GM12878 (cell line): Measurements from ENCODE around the gene ERP44. TPM values are rescaled to one million over a fixed set of nuclear protein-coding genes. Genes with fewer than 3 reads are reported as not detected.

Experiments
- ATAC-seq: fragments of 200-7000 bp; cut with Tn5 transposase; 3 replicates; pipeline ENCODE4 v1.9.1; 2020; ENCODE audit warnings: mild to moderate bottlenecking, moderate library complexity
- BruUV-seq: library from RNA; stranded (reverse); fragments of 400-500 nt; replicated peaks from 2 replicates; lab custom pipeline; 2021; lab: Mats Ljungman, UMichigan
- CTCF ChIA-PET: fragments of 300-600 bp; sonication (Branson Sonifier 250); formaldehyde crosslinking; extraction: SDS; loops from one replicate; lab custom pipeline; 2021; ENCODE audit warnings: inconsistent platforms; lab: Yijun Ruan, JAX
- POLR2A ChIA-PET: fragments of 350-600 bp; formaldehyde crosslinking; extraction: SDS; loops from one replicate; lab custom pipeline; 2021; ENCODE audit warnings: inconsistent platforms; lab: Charles Lee
- RAD21 ChIA-PET: fragments of 300-600 bp; sonication (Branson Sonifier 250); formaldehyde crosslinking; loops from one replicate; lab custom pipeline; 2023; ENCODE audit warnings: antibody characterized with exemption; ENCODE audit not compliant: unreplicated experiment; lab: Charles Lee
- SMC1A ChIA-PET: fragments of 300-600 bp; sonication (Branson Sonifier 250); formaldehyde crosslinking; loops from one replicate; lab custom pipeline; 2023; ENCODE audit not compliant: unreplicated experiment, uncharacterized antibody; lab: Charles Lee
- DNase-seq: peaks from one replicate; pipeline ENCODE4 v3.0.0-alpha.2; 2011; ENCODE audit warnings: low read depth, low spot score
- FAIRE-seq: peaks from 3 replicates; lab custom pipeline; 2011; peaks lifted over from hg19 to GRCh38; lab: Jason Lieb, UNC
- H2AFZ ChIP-seq: 2 replicates; pipeline ENCODE4 v1.6.0; 2011; ENCODE audit warnings: low read depth, low read length, control low read depth; ENCODE audit not compliant: control insufficient read depth
- H3K27ac ChIP-seq: 2 replicates; pipeline ENCODE4 v1.5.1; 2011; ENCODE audit warnings: control low read depth; ENCODE audit not compliant: control insufficient read depth, insufficient read depth
- H3K27me3 ChIP-seq, 2 experiments: replicated peaks in 1 of 2; 2 replicates each; pipeline versions ENCODE4 v1.6.0 to v1.6.1; 2011; ENCODE audit warnings: low read length in 1 of 2; ENCODE audit not compliant: control insufficient read depth in 2 of 2, insufficient read depth in 2 of 2
- H3K36me3 ChIP-seq, 2 experiments: 2 replicates each; pipeline ENCODE4 v1.5.1; 2011; ENCODE audit warnings: low read length in 1 of 2; ENCODE audit not compliant: control insufficient read depth in 2 of 2, insufficient read depth in 2 of 2
- H3K4me1 ChIP-seq: 2 replicates; pipeline ENCODE4 v1.6.1; 2011; ENCODE audit warnings: mild to moderate bottlenecking, low read length, moderate library complexity, mixed read lengths; ENCODE audit not compliant: control insufficient read depth, insufficient read depth
- H3K4me2 ChIP-seq: 2 replicates; pipeline ENCODE4 v1.6.0; 2011; ENCODE audit warnings: control low read depth; ENCODE audit not compliant: control insufficient read depth, insufficient read depth
- H3K4me3 ChIP-seq: fragments of 200-600 bp; sonication (generic); 2 replicates; pipeline ENCODE4 v1.5.1; 2016
- H3K79me2 ChIP-seq: 2 replicates; pipeline ENCODE4 v1.6.0; 2011; ENCODE audit warnings: low read length; ENCODE audit not compliant: control insufficient read depth, insufficient read depth
- H3K9ac ChIP-seq: 2 replicates; pipeline ENCODE4 v1.8.0; 2011; ENCODE audit warnings: low read length, control low read depth, mixed read lengths; ENCODE audit not compliant: control insufficient read depth, insufficient read depth
- H3K9me3 ChIP-seq: replicated peaks from 3 replicates; pipeline ENCODE4 v1.5.1; 2011; ENCODE audit warnings: mild to moderate bottlenecking, low read length; ENCODE audit not compliant: control insufficient read depth, insufficient read depth
- H4K20me1 ChIP-seq: 2 replicates; pipeline ENCODE4 v1.6.0; 2011; ENCODE audit not compliant: control insufficient read depth, insufficient read depth
- CREM ChIP-seq: IDR thresholded peaks from 2 replicates; pipeline ENCODE4 v1.6.1; 2014; ENCODE audit warnings: antibody characterized with exemption, low read depth
- EGR1 ChIP-seq, 2 experiments: IDR thresholded peaks; 1 replicate in 1 of 2; 2 replicates in 1 of 2; pipeline ENCODE4 v1.6.1; 2011 to 2012; ENCODE audit warnings: low read depth in 2 of 2, low read length in 2 of 2, borderline replicate concordance in 1 of 2, mild to moderate bottlenecking in 1 of 2, moderate library complexity in 1 of 2
- EP300 ChIP-seq, 2 experiments: fragments of 150-350 bp in 1 of 2; IDR thresholded peaks; 2 replicates each; pipeline ENCODE4 v1.6.1; 2011 to 2012; ENCODE audit warnings: low read depth in 2 of 2, low read length in 2 of 2, borderline replicate concordance in 1 of 2, improper control_type of control experiment in 1 of 2, inconsistent platforms in 1 of 2; ENCODE audit not compliant: control insufficient read depth in 1 of 2
- JUNB ChIP-seq: IDR thresholded peaks from 2 replicates; pipeline ENCODE4 v1.6.1; 2016; ENCODE audit warnings: antibody characterized with exemption, mild to moderate bottlenecking
- JUND ChIP-seq: IDR thresholded peaks from 2 replicates; pipeline ENCODE4 v1.6.1; 2012; ENCODE audit warnings: low read depth, mild to moderate bottlenecking, low read length, improper control_type of control experiment, moderate library complexity
- TAF1 ChIP-seq: IDR thresholded peaks from 2 replicates; pipeline ENCODE4 v1.6.1; 2011; ENCODE audit warnings: mild to moderate bottlenecking, low read depth, low read length, borderline replicate concordance
- WGBS: methylation state at CpG from one replicate; pipeline ENCODE4 v1.1.6; 2016; ENCODE audit warnings: low lambda C conversion rate; ENCODE audit not compliant: insufficient replicate concordance, insufficient coverage; ENCODE audit errors: missing lambda C conversion rate; 5-methylcytosine and 5-hydroxymethylcytosine counted together
- in situ Hi-C: fragments of 300-500 bp; cut with MboI; formaldehyde crosslinking; loops from 9 replicates; pipeline ENCODE4 v1.14.3; 2018; ENCODE audit warnings: mixed read lengths
- intact Hi-C: fragments of 100-400 bp; cut with micrococcal nuclease; formaldehyde crosslinking; loops from one replicate; pipeline ENCODE4 v1.14.2; 2022; ENCODE audit not compliant: unreplicated experiment
- polyA plus RNA-seq, 11 experiments: library from polyadenylated mRNA; depleted of rRNA in 4 of 11; unstranded in 6 of 11; stranded (reverse) in 5 of 11; fragments of >200 nt; fragmentation: Nextera tagmentation in 4 of 11; fragmentation: Illumina TruSeq in 1 of 11; extraction: Ambion mirVana in 4 of 11; extraction: Trizol in 1 of 11; gene quantifications; 1 replicate in 1 of 11; 2 replicates in 10 of 11; pipeline versions ENCODE4 v1.2.1 to v1.2.3, GENCODE V29; 2011 to 2016; ENCODE audit warnings: inconsistent platforms in 2 of 11, missing spikeins in 2 of 11, low read depth in 1 of 11
- total RNA-seq, 4 experiments: library from RNA; depleted of rRNA in 3 of 4; stranded (reverse); fragments of >200 nt in 3 of 4; fragmentation: Illumina TruSeq in 1 of 4; extraction: Trizol in 1 of 4; gene quantifications; 2 replicates each; pipeline versions ENCODE4 v1.2.1 to v1.2.3, GENCODE V29; 2013 to 2021
- TF ChIP-seq, protein P1 (sequence below): IDR thresholded peaks from 2 replicates; pipeline ENCODE4 v1.6.1; 2011; ENCODE audit warnings: borderline replicate concordance, low read depth, mild to moderate bottlenecking, moderate library complexity, mixed read lengths, low read length; ENCODE audit not compliant: insufficient read depth; ENCODE audit errors: extremely low read length
- TF ChIP-seq, protein P2 (sequence below): fragments of 150-350 bp; IDR thresholded peaks from 2 replicates; pipeline ENCODE4 v1.6.1; 2014; ENCODE audit warnings: mild to moderate bottlenecking, low read depth, low read length
- TF ChIP-seq, protein P3 (sequence below): IDR thresholded peaks from 2 replicates; pipeline ENCODE4 v1.6.1; 2012; ENCODE audit warnings: low read depth, low read length, improper control_type of control experiment

ERP44 gene
- total and polyA plus RNA-seq, 10 of the 15 experiments (the other 5 are each of a cell fraction or from before 2014, with no cell fraction given) = 11.5 to 52.4 (median 20.2) TPM

DNA sequence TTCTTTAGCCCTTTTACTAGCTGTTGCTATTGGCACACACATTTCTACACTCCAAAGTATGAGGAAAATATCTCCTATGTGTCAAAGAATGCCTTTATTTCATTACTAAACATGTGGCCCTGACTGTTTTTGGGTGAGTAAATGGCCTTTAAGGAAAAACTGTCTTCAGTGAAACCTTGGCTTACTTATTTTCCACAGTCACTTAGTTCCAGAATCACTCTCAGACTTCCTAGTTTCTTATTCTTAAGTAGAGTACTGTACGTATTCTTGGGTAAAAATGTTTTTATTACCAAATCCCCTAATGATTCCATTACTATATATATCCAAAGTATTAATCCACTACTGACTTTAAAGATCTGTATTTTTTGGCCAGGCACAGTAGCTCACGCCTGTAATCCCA, 27.5 kb downstream of the ERP44 start:
- intact Hi-C loops = no loop called here
- 92% methylated on average over 2 of the region's 2 CpGs for WGBS
- RAD21 ChIA-PET = no interaction called here
- SMC1A ChIA-PET = interaction anchor here (0.7 to 2.1 kb wide), 5 partner anchors 10 to 336 kb away, joined by 3 to 10 read pairs (median 4); no protein-coding TSS in a partner anchor
- ATAC-seq (no peak), DNase-seq (no peak), FAIRE-seq (no peak)
- no peak overlapping the region for H3K4me2 ChIP-seq
- no peak overlapping the region for H3K27ac ChIP-seq
- CTCF ChIA-PET = no interaction called here
- TF ChIP-seq JUNB (no peak), EGR1 (IDR thresholded peaks at IDR 0.05; ENCODE audit: borderline replicate concordance in 1 of 2, low read depth in 2 of 2, low read length in 2 of 2) (no peak)
- POLR2A ChIA-PET = interaction anchor here (0.8 kb wide), 1 partner anchor 8 kb away, joined by 3 read pairs; no protein-coding TSS in a partner anchor
- peaks cover 0 to 1% of the 10 kb centered on the region in 2 experiments; a peak in 2 of 4 replicates for H3K36me3 ChIP-seq
- no peak overlapping the region for H3K9ac ChIP-seq
- H3K79me2 ChIP-seq = peaks cover 44% of the 10 kb centered on the region
- H3K4me1 ChIP-seq = peaks cover 7% of the 10 kb centered on the region
- in situ Hi-C loops = no loop called here
- BruUV-seq = no TSS peak
- no peak overlapping the region for H2AFZ ChIP-seq
- H3K27me3 ChIP-seq = no peaks in the 10 kb centered on the region
- H3K4me3 ChIP-seq = no peak overlapping the region
- H4K20me1 ChIP-seq = no peaks in the 10 kb centered on the region
- H3K9me3 ChIP-seq = no peaks in the 10 kb centered on the region

DNA sequence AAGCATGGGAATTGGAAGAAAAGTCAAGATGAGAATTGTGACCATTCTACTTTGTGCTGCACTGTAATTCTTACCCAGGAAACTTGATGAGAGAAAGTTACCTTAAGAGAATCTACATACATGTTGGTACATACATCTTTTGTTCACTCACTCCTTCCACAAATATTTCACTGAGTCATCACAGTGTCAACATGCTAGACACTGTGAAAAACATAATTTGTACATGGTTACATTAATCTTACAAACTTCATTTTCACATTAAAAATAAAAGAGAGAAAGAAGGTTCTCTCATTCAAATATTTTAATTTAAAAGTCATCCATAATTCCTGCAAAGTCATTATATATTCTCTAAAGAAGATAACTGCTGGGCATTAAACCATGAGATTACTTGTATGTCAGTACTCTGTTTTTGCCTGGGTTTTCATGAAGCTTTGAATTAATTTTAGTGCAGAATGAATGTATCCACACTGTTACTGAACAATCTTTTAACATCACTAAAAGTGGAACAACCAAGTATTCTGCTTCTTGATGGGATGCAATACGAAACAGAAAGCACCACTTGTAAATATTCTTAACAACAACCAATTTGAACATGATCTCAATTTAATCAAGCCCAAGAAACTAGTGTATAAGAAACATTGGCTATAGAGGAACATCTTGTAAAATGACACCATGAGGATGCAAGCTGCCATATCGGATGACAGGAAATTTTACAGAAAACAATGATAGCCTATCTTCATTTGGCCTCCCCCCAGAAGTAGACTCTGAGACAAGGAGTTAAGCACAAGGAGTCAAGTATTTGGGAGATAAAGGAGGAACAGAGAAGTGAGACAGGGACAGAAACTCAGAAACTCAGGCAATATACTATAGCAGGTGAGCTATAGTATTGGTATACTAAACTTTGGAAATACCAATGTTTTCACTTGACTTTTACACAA, 28.4 kb downstream of the ERP44 start:
- WGBS = 98% methylated on average over 2 of the region's 2 CpGs
- TF ChIP-seq JUND (no peak), CREM (no peak), TAF1 (no peak), EP300 (IDR thresholded peaks at IDR 0.05; ENCODE audit: borderline replicate concordance in 1 of 2, control insufficient read depth in 1 of 2, low read depth in 2 of 2, low read length in 2 of 2) (no peak)
- TF ChIP-seq, protein P1, sequence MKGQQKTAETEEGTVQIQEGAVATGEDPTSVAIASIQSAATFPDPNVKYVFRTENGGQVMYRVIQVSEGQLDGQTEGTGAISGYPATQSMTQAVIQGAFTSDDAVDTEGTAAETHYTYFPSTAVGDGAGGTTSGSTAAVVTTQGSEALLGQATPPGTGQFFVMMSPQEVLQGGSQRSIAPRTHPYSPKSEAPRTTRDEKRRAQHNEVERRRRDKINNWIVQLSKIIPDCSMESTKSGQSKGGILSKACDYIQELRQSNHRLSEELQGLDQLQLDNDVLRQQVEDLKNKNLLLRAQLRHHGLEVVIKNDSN = no peak
- TF ChIP-seq, protein P2, sequence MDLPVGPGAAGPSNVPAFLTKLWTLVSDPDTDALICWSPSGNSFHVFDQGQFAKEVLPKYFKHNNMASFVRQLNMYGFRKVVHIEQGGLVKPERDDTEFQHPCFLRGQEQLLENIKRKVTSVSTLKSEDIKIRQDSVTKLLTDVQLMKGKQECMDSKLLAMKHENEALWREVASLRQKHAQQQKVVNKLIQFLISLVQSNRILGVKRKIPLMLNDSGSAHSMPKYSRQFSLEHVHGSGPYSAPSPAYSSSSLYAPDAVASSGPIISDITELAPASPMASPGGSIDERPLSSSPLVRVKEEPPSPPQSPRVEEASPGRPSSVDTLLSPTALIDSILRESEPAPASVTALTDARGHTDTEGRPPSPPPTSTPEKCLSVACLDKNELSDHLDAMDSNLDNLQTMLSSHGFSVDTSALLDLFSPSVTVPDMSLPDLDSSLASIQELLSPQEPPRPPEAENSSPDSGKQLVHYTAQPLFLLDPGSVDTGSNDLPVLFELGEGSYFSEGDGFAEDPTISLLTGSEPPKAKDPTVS = no peak
- TF ChIP-seq, protein P3, sequence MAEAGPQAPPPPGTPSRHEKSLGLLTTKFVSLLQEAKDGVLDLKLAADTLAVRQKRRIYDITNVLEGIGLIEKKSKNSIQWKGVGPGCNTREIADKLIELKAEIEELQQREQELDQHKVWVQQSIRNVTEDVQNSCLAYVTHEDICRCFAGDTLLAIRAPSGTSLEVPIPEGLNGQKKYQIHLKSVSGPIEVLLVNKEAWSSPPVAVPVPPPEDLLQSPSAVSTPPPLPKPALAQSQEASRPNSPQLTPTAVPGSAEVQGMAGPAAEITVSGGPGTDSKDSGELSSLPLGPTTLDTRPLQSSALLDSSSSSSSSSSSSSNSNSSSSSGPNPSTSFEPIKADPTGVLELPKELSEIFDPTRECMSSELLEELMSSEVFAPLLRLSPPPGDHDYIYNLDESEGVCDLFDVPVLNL = no peak

More for the DNA sequence above, 28.4 kb downstream of the ERP44 start:
- ATAC-seq (no peak), FAIRE-seq (no peak), DNase-seq (no peak)
- ChIA-PET CTCF (no interaction called here), RAD21 (interaction anchor here (0.7 kb wide), 2 partner anchors 273 to 337 kb away, joined by 3 read pairs; no protein-coding TSS in a partner anchor), SMC1A (interaction anchor here (1.7 to 2.1 kb wide), 2 partner anchors 11 to 14 kb away, joined by 5 to 10 read pairs; no protein-coding TSS in a partner anchor), POLR2A (no interaction called here)
- H3K4me2 ChIP-seq = no peak overlapping the region
- H3K4me3 ChIP-seq = no peak overlapping the region
- H3K27me3 ChIP-seq = no peaks in the 10 kb centered on the region
- peaks cover 0 to 1% of the 10 kb centered on the region in 2 experiments; a peak in 1 of 4 replicates for H3K36me3 ChIP-seq
- no peak overlapping the region for H3K9ac ChIP-seq
- BruUV-seq = no TSS peak
- H2AFZ ChIP-seq = no peak overlapping the region
- intact Hi-C loops = no loop called here
- H3K27ac ChIP-seq = no peak overlapping the region
- H3K79me2 ChIP-seq = peaks cover 51% of the 10 kb centered on the region
- peaks cover 7% of the 10 kb centered on the region for H3K4me1 ChIP-seq
- in situ Hi-C loops = no loop called here
- no peaks in the 10 kb centered on the region for H3K9me3 ChIP-seq
- no peaks in the 10 kb centered on the region for H4K20me1 ChIP-seq
